Tibial nerve (tissue), 4 donors: Measurements from ENCODE around the gene ATG7. TPM values are rescaled to one million over a fixed set of nuclear protein-coding genes. Genes with fewer than 3 reads are reported as not detected.
"Not testable (repeated sequence)": the region's sequence is repeated elsewhere in the genome, so short reads cannot be mapped to it uniquely, and the experiment has no call there.

Experiments used
- DNase-seq, 2 donors: peaks; one replicate each; pipeline ENCODE4 v3.0.0-alpha.2; 2019; ENCODE audit warnings: low spot score in 2 of 2
- H3K27ac ChIP-seq, 4 donors: fragments of 200-600 bp; sonication (generic) in 3 of 4; one replicate each; pipeline ENCODE4 v1.5.1; 2017 to 2019; ENCODE audit warnings: mild to moderate bottlenecking in 1 of 4
- H3K27me3 ChIP-seq, 2 donors: fragments of 200-600 bp; sonication (generic) in 1 of 2; one replicate each; pipeline versions ENCODE4 v1.5.1 to v1.6.0; 2017 to 2019
- H3K36me3 ChIP-seq, 3 donors: fragments of 200-600 bp; sonication (generic); one replicate each; pipeline ENCODE4 v1.5.1; 2018 to 2019
- H3K4me1 ChIP-seq, 4 donors: fragments of 200-600 bp; sonication (generic) in 3 of 4; one replicate each; pipeline ENCODE4 v1.5.1; 2017 to 2019
- H3K4me3 ChIP-seq, 4 donors: fragments of 200-600 bp; sonication (generic) in 3 of 4; one replicate each; pipeline ENCODE4 v1.5.1; 2017 to 2019; ENCODE audit warnings: mild to moderate bottlenecking in 1 of 4, moderate library complexity in 1 of 4
- H3K9me3 ChIP-seq, 4 donors: fragments of 200-600 bp; sonication (generic) in 3 of 4; one replicate each; pipeline ENCODE4 v1.5.1; 2017 to 2019
- CTCF ChIP-seq, 5 experiments: fragments of 200-600 bp in 3 of 5; fragments of 450-650 bp in 2 of 5; sonication (generic) in 3 of 5; IDR thresholded peaks; one replicate each; pipeline ENCODE4 v1.5.1; 2016 to 2019; ENCODE audit warnings: antibody characterized with exemption in 5 of 5, mild to moderate bottlenecking in 3 of 5, moderate library complexity in 2 of 5
- EP300 ChIP-seq, 2 donors: sonication (generic); formaldehyde crosslinking; IDR thresholded peaks; one replicate each; pipeline ENCODE4 v1.6.1; 2017; ENCODE audit warnings: antibody characterized with exemption in 2 of 2, mild to moderate bottlenecking in 1 of 2
- POLR2A ChIP-seq, 2 donors: fragments of 450-650 bp; IDR thresholded peaks; one replicate each; pipeline ENCODE4 v1.6.1; 2017; ENCODE audit warnings: antibody characterized with exemption in 2 of 2, mild to moderate bottlenecking in 2 of 2, moderate library complexity in 2 of 2
- WGBS, 2 donors: methylation state at CpG; one replicate each; pipeline ENCODE4 v1.1.5; 2018; 5-methylcytosine and 5-hydroxymethylcytosine counted together
- total RNA-seq, 4 donors: library from RNA; depleted of rRNA; stranded (reverse); fragments of >200 nt; gene quantifications; one replicate each; pipeline ENCODE4 v1.1.0, GENCODE V29; 2016

Gene ATG7
- total RNA-seq, 4 donors from 2014 or later, result 71.0 to 94.0 (median 76.2) TPM

DNA sequence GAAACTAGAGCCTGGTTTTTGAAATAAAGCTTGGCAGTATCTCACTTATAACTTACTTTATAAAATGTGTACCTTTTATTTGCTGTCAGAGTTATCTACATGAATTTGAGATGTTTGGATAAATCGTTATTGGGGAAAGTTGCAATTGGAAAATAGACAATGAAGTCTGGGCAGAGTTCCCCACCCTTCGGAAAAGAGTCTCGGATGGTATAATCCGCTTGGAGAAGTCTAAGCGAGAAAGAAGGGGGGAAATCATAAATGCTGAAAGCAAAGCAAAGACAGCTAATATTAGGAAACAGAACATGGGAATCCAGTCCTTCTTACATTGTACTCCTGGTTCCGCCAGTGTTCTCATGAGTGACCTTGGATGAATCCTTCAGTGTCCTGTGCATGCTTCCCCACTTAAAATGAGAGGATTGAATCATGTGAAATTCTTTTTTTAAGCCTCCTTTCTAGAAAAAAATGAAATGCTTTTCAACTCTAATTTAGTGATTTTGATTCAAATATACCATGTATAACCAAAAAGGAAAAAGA lies 162.4 kb downstream of the ATG7 start:
- no peak for TF ChIP-seq EP300 (IDR thresholded peaks at IDR 0.05)
- no peak for TF ChIP-seq POLR2A (IDR thresholded peaks at IDR 0.05)
- no peak for TF ChIP-seq CTCF (IDR thresholded peaks at IDR 0.05)
- WGBS, 2 donors, result 32 to 43% methylated on average over 6 of the region's 6 CpGs
- H3K4me3 ChIP-seq, result no peak overlapping the region
- H3K36me3 ChIP-seq, result no peaks in the 10 kb centered on the region
- H3K27ac ChIP-seq, result peak overlapping the region; percentile 62 to 90 (median 84)
- H3K27me3 ChIP-seq, result no peaks in the 10 kb centered on the region
- H3K4me1 ChIP-seq, result peaks cover 0 to 64% (median 25%) of the 10 kb centered on the region in 4 donors
- DNase-seq, result no peak
- no peaks in the 10 kb centered on the region for H3K9me3 ChIP-seq

DNA sequence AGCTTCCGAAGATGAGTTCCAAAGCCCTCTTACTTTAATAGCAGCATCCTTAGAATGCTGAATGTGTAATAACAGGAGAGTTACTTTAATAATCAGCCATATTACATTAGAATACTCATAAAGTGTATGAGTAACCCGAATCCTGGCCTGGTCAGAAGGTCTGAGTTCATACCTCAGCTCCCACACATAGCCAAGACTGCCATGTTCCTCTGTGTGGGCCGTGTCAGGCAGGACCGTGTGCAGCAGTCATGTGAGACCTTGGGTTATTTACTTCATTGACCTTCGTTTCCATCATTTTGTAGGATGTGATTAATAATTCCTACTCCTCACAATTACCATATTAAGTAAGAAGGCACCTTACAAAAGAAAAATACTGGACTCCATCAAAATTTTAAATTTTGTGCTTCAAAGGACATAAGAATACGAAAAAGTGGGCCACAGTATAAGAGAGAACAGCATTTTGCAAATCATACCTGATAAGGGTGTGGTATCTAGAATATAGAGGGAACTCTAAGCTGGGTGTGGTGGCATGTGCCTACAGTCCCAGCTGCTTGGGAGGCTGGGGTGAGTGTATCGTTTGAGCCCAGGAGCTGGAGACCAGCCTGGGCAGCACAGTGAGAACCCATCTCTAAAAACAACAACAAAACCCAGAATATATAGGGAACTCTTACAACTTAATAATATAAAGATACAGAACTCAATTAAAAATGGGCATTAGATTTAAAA lies 163.4 kb downstream of the ATG7 start:
- H3K4me1 ChIP-seq, result peaks cover 0 to 58% (median 25%) of the 10 kb centered on the region in 4 donors
- TF ChIP-seq EP300 (IDR thresholded peaks at IDR 0.05), result no peak
- TF ChIP-seq CTCF (IDR thresholded peaks at IDR 0.05), result no peak
- no peak for TF ChIP-seq POLR2A (IDR thresholded peaks at IDR 0.05)
- H3K27me3 ChIP-seq, result no peaks in the 10 kb centered on the region
- WGBS, 2 donors, result 73 to 77% methylated on average over 7 of the region's 7 CpGs
- no peak for DNase-seq
- H3K27ac ChIP-seq, result peak overlapping the region; percentile 62 to 90 (median 84)
- no peak overlapping the region for H3K4me3 ChIP-seq
- no peaks in the 10 kb centered on the region for H3K36me3 ChIP-seq
- H3K9me3 ChIP-seq, result no peaks in the 10 kb centered on the region

DNA sequence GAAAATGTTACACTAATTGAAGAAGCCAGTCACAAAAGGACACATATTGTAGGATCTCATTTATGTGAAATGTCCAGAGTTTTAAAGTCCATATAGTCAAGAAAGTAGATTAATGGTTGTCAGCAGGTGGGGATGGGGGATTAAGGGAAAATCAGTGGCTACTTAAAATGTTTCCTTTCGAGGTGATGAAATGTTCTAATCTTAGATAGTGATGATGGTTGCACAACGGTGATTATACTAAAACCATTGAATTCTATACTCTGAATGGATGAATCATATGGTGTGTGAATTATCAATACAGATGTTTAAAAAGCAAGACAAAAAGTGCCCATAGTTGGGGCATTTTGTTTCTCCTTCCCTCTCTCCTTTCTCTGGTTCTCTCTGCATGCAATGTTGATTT lies 164.6 kb downstream of the ATG7 start:
- H3K27me3 ChIP-seq, result no peaks in the 10 kb centered on the region
- peak overlapping the region in 3 of 4 donors; percentile 21 to 90 (median 85) for H3K27ac ChIP-seq
- H3K4me3 ChIP-seq, result no peak overlapping the region
- DNase-seq, result no peak
- no peak for TF ChIP-seq EP300 (IDR thresholded peaks at IDR 0.05)
- TF ChIP-seq CTCF (IDR thresholded peaks at IDR 0.05), result no peak
- no peak for TF ChIP-seq POLR2A (IDR thresholded peaks at IDR 0.05)
- no peaks in the 10 kb centered on the region for H3K36me3 ChIP-seq
- 65 to 80% methylated on average over 2 of the region's 2 CpGs for WGBS, 2 donors
- no peaks in the 10 kb centered on the region for H3K9me3 ChIP-seq
- peaks cover 0 to 46% (median 24%) of the 10 kb centered on the region in 4 donors for H3K4me1 ChIP-seq

GRCh38 chr3:11437506-11437905 lies 165.3 kb downstream of the ATG7 start:
- H3K36me3 ChIP-seq, result no peaks in the 10 kb centered on the region
- DNase-seq, result no peak
- H3K4me1 ChIP-seq, result peaks cover 0 to 42% (median 24%) of the 10 kb centered on the region in 4 donors
- no peak overlapping the region for H3K4me3 ChIP-seq
- TF ChIP-seq POLR2A (IDR thresholded peaks at IDR 0.05) (no peak), EP300 (IDR thresholded peaks at IDR 0.05) (no peak), CTCF (IDR thresholded peaks at IDR 0.05) (no peak)
- H3K27ac ChIP-seq, result peak overlapping the region in 2 of 4 donors; percentile 85 to 90
- no peaks in the 10 kb centered on the region for H3K9me3 ChIP-seq
- 97 to 99% methylated on average over 6 of the region's 6 CpGs for WGBS, 2 donors
- H3K27me3 ChIP-seq, result no peaks in the 10 kb centered on the region

GRCh38 chr3:11438646-11439045 lies 166.4 kb downstream of the ATG7 start:
- peak; percentile 29 to 31 for DNase-seq
- H3K27me3 ChIP-seq, result no peaks in the 10 kb centered on the region
- no peak overlapping the region for H3K4me3 ChIP-seq
- no peaks in the 10 kb centered on the region for H3K36me3 ChIP-seq
- peaks cover 0 to 36% (median 21%) of the 10 kb centered on the region in 4 donors for H3K4me1 ChIP-seq
- H3K27ac ChIP-seq, result peak overlapping the region in 2 of 4 donors; percentile 65 to 70
- WGBS, 2 donors, result 63 to 73% methylated on average over 2 of the region's 2 CpGs
- no peaks in the 10 kb centered on the region for H3K9me3 ChIP-seq
- TF ChIP-seq EP300 (IDR thresholded peaks at IDR 0.05), result peak in 1 of 2 donors; percentile 21
- TF ChIP-seq POLR2A (IDR thresholded peaks at IDR 0.05), result no peak
- TF ChIP-seq CTCF (IDR thresholded peaks at IDR 0.05), result no peak

- WGBS, 2 donors, result 81% methylated on average over 7 of the region's 7 CpGs
Observed at GRCh38 chr3:11441346-11441745, 169.1 kb downstream of the ATG7 start.

More at GRCh38 chr3:11441346-11441745, 169.1 kb downstream of the ATG7 start:
- peaks cover 0 to 17% (median 8%) of the 10 kb centered on the region in 4 donors for H3K4me1 ChIP-seq
- not testable (repeated sequence) for DNase-seq, H3K36me3 ChIP-seq, H3K9me3 ChIP-seq, H3K27me3 ChIP-seq, H3K4me3 ChIP-seq, H3K27ac ChIP-seq
